SKM-1 treated with dmso at 0.1 percent for 144 hours (cell line): ENCODE results near the gene LRRFIP2.
"Not testable (repeated sequence)": the region's sequence is repeated elsewhere in the genome, so short reads cannot be mapped to it uniquely, and the experiment has no call there.

ENCODE experiments used
- DNase-seq: peaks from one replicate; lab custom pipeline; 2025; ENCODE audit not compliant: unreplicated experiment; lab: John Stamatoyannopoulos, UW

LRRFIP2 gene

GRCh38 chr3:37074178-37074577 is 100.2 kb downstream of the LRRFIP2 start:
- no peak for DNase-seq

- no peak for DNase-seq
These were observed 101.5 kb downstream of the LRRFIP2 start for GRCh38 chr3:37072892-37073291.

- DNase-seq: no peak
These were observed 102.5 kb downstream of the LRRFIP2 start for GRCh38 chr3:37071921-37072320.

- no peak for DNase-seq
These were observed 106.4 kb downstream of the LRRFIP2 start for GRCh38 chr3:37068031-37068430.

GRCh38 chr3:37067577-37067976 is 106.8 kb downstream of the LRRFIP2 start:
- no peak for DNase-seq

GRCh38 chr3:37064747-37065146 is 109.6 kb downstream of the LRRFIP2 start:
- no peak for DNase-seq

GRCh38 chr3:37058117-37058516 is 116.3 kb downstream of the LRRFIP2 start:
- no peak for DNase-seq

- no peak for DNase-seq
These were observed 117.6 kb downstream of the LRRFIP2 start for GRCh38 chr3:37056826-37057225.

GRCh38 chr3:37055077-37055476 is 119.3 kb downstream of the LRRFIP2 start:
- DNase-seq: not testable (repeated sequence)

- no peak for DNase-seq
These were observed 120.0 kb downstream of the LRRFIP2 start for GRCh38 chr3:37054370-37054769.

- DNase-seq: no peak
These were observed 120.6 kb downstream of the LRRFIP2 start for GRCh38 chr3:37053753-37054152.

GRCh38 chr3:37053337-37053736 is 121.0 kb downstream of the LRRFIP2 start:
- no peak for DNase-seq

- DNase-seq: no peak
These were observed 121.5 kb downstream of the LRRFIP2 start for GRCh38 chr3:37052860-37053259.

- DNase-seq: no peak
These were observed 124.1 kb downstream of the LRRFIP2 start for GRCh38 chr3:37050282-37050681.

- not testable (repeated sequence) for DNase-seq
These were observed 131.7 kb downstream of the LRRFIP2 start for GRCh38 chr3:37042712-37043111.

- no peak for DNase-seq
These were observed 132.7 kb downstream of the LRRFIP2 start for GRCh38 chr3:37041546-37042195.

- DNase-seq: no peak
These were observed 134.2 kb downstream of the LRRFIP2 start for GRCh38 chr3:37040231-37040630.

GRCh38 chr3:37039161-37039846 is 135.1 kb downstream of the LRRFIP2 start:
- DNase-seq: no peak

GRCh38 chr3:37037352-37037751 is 137.0 kb downstream of the LRRFIP2 start:
- no peak for DNase-seq

- no peak for DNase-seq
These were observed 141.4 kb downstream of the LRRFIP2 start for GRCh38 chr3:37032961-37033360.

- DNase-seq: no peak
These were observed 143.2 kb downstream of the LRRFIP2 start for GRCh38 chr3:37031096-37031682.

GRCh38 chr3:37030588-37030987 is 143.8 kb downstream of the LRRFIP2 start:
- no peak for DNase-seq
